NB4 (cell line): Measurements from ENCODE around the gene GALNT2.

Source experiments
- DNase-seq: peaks from one replicate; pipeline ENCODE4 v3.0.0; 2010; ENCODE audit warnings: low read depth
- H3K4me3 ChIP-seq: one replicate; pipeline ENCODE4 v1.5.1; 2011; ENCODE audit warnings: mild to moderate bottlenecking, low read depth, low read length, moderate library complexity
- MAX ChIP-seq: IDR thresholded peaks from 2 replicates; pipeline ENCODE4 v1.6.1; 2011; ENCODE audit warnings: low read depth, low read length
- MYC ChIP-seq: IDR thresholded peaks from 2 replicates; pipeline ENCODE4 v1.6.1; 2011; ENCODE audit warnings: low read depth, low read length
- POLR2A ChIP-seq: IDR thresholded peaks from 2 replicates; pipeline ENCODE4 v1.6.1; 2011; ENCODE audit warnings: mild to moderate bottlenecking; ENCODE audit not compliant: insufficient read length; ENCODE audit errors: extremely low read depth
- TF ChIP-seq, protein P1 (sequence below): IDR thresholded peaks from one replicate; pipeline ENCODE4 v1.5.1; 2012; ENCODE audit warnings: low read depth, low read length

Gene GALNT2

GRCh38 chr1:230277201-230278025 lies 210.4 kb downstream of the GALNT2 start:
- DNase-seq = no peak
- TF ChIP-seq MYC (no peak), POLR2A (no peak), MAX (no peak)
- TF ChIP-seq, protein P1, sequence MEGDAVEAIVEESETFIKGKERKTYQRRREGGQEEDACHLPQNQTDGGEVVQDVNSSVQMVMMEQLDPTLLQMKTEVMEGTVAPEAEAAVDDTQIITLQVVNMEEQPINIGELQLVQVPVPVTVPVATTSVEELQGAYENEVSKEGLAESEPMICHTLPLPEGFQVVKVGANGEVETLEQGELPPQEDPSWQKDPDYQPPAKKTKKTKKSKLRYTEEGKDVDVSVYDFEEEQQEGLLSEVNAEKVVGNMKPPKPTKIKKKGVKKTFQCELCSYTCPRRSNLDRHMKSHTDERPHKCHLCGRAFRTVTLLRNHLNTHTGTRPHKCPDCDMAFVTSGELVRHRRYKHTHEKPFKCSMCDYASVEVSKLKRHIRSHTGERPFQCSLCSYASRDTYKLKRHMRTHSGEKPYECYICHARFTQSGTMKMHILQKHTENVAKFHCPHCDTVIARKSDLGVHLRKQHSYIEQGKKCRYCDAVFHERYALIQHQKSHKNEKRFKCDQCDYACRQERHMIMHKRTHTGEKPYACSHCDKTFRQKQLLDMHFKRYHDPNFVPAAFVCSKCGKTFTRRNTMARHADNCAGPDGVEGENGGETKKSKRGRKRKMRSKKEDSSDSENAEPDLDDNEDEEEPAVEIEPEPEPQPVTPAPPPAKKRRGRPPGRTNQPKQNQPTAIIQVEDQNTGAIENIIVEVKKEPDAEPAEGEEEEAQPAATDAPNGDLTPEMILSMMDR = no peak

DNA sequence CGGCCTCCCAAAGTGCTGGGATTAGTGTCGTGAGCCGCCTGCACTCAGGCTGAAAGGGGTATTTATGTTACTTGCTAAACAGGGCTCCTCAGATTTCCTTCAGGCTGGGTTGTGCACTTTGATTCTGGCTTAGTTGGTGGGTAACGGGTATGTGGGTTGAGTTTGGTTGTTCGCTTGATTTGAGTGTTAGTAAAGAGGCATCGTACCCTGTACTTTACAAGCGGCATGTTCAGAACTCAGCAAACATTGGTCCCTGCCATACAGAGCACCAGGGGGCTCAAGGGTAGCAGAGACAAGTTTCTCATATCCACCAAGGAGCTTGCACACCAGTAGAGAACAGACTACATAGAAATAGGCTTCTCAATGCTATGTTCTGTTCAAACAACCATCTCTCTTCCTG lies 211.3 kb downstream of the GALNT2 start:
- DNase-seq = no peak

More at GRCh38 chr1:230277201-230278025, 210.4 kb downstream of the GALNT2 start:
- no peak overlapping the region for H3K4me3 ChIP-seq

GRCh38 chr1:230278871-230279582 lies 212.0 kb downstream of the GALNT2 start:
- no peak overlapping the region for H3K4me3 ChIP-seq
- DNase-seq = no peak
- TF ChIP-seq, protein P1 = no peak
- no peak for TF ChIP-seq POLR2A

More for the DNA sequence above, 211.3 kb downstream of the GALNT2 start:
- H3K4me3 ChIP-seq = no peak overlapping the region
- TF ChIP-seq MAX (no peak), POLR2A (no peak), MYC (no peak)
- TF ChIP-seq, protein P1 = no peak

DNA sequence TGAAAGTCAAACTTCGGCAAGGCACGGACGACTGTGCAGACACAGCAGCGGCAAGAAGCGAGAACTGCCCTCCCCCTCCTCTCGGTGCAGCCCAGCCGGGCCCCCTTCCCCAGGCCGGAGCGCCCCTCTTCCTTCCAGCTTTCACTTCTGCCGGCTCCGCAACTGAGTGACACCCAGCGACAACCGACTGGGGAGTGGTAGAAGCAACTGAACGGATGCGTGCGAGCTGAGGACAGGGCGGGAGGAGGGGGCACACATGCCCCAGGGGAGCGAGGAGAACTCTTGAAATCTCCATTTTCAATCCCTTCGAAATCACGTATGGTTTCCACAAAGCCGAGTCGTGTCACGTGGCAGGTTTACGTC lies 212.5 kb downstream of the GALNT2 start:
- no peak overlapping the region for H3K4me3 ChIP-seq
- TF ChIP-seq MAX (no peak), MYC (no peak)
- TF ChIP-seq, protein P1 = no peak
- DNase-seq = no peak

DNA sequence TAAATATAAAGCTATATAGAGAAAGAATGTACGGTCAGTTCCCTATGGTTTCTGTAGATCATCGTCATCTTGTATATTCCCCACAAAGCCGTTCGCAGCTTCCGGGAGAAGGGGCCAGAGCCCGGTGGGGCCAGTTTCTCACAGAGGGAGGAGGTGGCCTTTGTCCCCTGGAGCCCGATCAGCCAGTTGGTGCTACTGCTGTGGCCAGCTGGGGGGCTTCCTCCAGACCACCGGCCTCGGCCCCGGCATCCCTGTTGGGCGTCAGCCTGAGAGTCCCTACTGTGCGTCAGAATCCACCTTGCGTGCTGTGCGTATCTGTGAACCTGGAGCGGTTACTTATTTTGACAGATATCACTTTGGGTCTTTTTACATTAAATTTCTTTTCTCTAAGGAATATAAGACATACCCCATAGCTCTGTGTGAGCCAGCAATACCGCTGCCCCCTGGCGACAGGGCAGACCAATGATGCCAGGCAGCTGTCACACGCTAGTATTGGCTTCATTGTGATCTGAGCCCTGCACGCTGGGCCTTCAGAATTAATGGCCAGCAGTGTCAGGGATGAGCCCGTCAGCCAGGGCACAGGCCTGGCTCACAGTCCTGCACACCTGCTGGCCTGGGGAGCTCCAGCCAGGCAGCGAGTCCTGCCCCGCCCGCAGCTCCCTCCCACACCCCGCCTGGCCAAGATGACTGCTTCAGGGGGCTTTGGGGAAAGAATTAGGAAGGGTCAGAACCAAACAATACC lies 213.2 kb downstream of the GALNT2 start:
- H3K4me3 ChIP-seq = no peak overlapping the region
- no peak for DNase-seq
- TF ChIP-seq MYC (no peak), MAX (no peak), POLR2A (no peak)
- TF ChIP-seq, protein P1 = no peak
